GM23338 (cell line): ENCODE data around the gene TMEM114. TPM values are rescaled to one million over a fixed set of nuclear protein-coding genes. Genes with fewer than 3 reads are reported as not detected.

Source experiments
- ATAC-seq: fragments of 200-7000 bp; cut with Tn5 transposase; 3 replicates; pipeline ENCODE4 v1.9.1; 2020
- DNase-seq: peaks from one replicate; pipeline ENCODE4 v3.0.0-alpha.2; 2015; ENCODE audit warnings: low spot score
- H2AFZ ChIP-seq: fragments of 200-600 bp; sonication (generic); 2 replicates; pipeline ENCODE4 v1.8.0; 2016; ENCODE audit warnings: antibody characterized with exemption, mild to moderate bottlenecking, moderate library complexity
- H3F3A ChIP-seq: fragments of 200-600 bp; sonication (generic); replicated peaks from 2 replicates; pipeline ENCODE4 v1.8.0; 2017; ENCODE audit warnings: antibody characterized with exemption, mixed run types, low read depth
- H3K27ac ChIP-seq: fragments of 200-600 bp; sonication (generic); 2 replicates; pipeline ENCODE4 v1.6.1; 2016; ENCODE audit warnings: low read depth
- H3K27me3 ChIP-seq: fragments of 200-600 bp; sonication (generic); 2 replicates; pipeline ENCODE4 v1.8.0; 2016; ENCODE audit warnings: mild to moderate bottlenecking, mixed run types, moderate library complexity; ENCODE audit not compliant: insufficient read depth
- H3K36me3 ChIP-seq: fragments of 200-600 bp; sonication (generic); 2 replicates; pipeline ENCODE4 v1.8.0; 2016; ENCODE audit warnings: mild to moderate bottlenecking; ENCODE audit not compliant: insufficient read depth
- H3K4me1 ChIP-seq: fragments of 200-600 bp; sonication (generic); 2 replicates; pipeline ENCODE4 v1.8.0; 2016; ENCODE audit warnings: mild to moderate bottlenecking, moderate library complexity; ENCODE audit not compliant: insufficient read depth
- H3K4me2 ChIP-seq: fragments of 200-600 bp; sonication (generic); 2 replicates; pipeline ENCODE4 v1.7.1; 2017; ENCODE audit warnings: mixed run types
- H3K4me3 ChIP-seq: fragments of 200-600 bp; sonication (generic); 2 replicates; pipeline ENCODE4 v1.6.1; 2016; ENCODE audit warnings: mixed run types
- H3K79me2 ChIP-seq: fragments of 200-600 bp; sonication (generic); replicated peaks from 2 replicates; pipeline ENCODE4 v1.8.0; 2017; ENCODE audit warnings: mild to moderate bottlenecking; ENCODE audit not compliant: insufficient read depth
- H3K9me2 ChIP-seq: fragments of 200-600 bp; sonication (generic); 2 replicates; pipeline ENCODE4 v1.8.0; 2017; ENCODE audit not compliant: insufficient read depth
- H4K20me1 ChIP-seq: fragments of 200-600 bp; sonication (generic); replicated peaks from 2 replicates; pipeline ENCODE4 v1.8.0; 2017; ENCODE audit warnings: mild to moderate bottlenecking; ENCODE audit not compliant: insufficient read depth
- H3K27ac Mint-ChIP-seq: 2 replicates; pipeline ENCODE4 v1.8.0; 2020; ENCODE audit warnings: inconsistent platforms, mild to moderate bottlenecking, moderate library complexity, mixed read lengths
- H3K27me3 Mint-ChIP-seq: 3 replicates; pipeline ENCODE4 v1.8.0; 2022; ENCODE audit warnings: low read depth, mild to moderate bottlenecking, moderate library complexity, mixed read lengths, inconsistent platforms; ENCODE audit not compliant: insufficient read depth, poor library complexity
- H3K36me3 Mint-ChIP-seq: 3 replicates; pipeline ENCODE4 v1.8.0; 2021; ENCODE audit warnings: low read depth, mild to moderate bottlenecking, inconsistent platforms, moderate library complexity, mixed read lengths
- H3K4me1 Mint-ChIP-seq: 3 replicates; pipeline ENCODE4 v1.8.0; 2020; ENCODE audit warnings: mild to moderate bottlenecking, inconsistent platforms, mixed read lengths
- H3K4me3 Mint-ChIP-seq: 3 replicates; pipeline ENCODE4 v1.8.0; 2021; ENCODE audit warnings: moderate library complexity, mild to moderate bottlenecking, inconsistent platforms, mixed read lengths
- H3K9me3 Mint-ChIP-seq: 3 replicates; pipeline ENCODE4 v1.8.0; 2020; ENCODE audit warnings: moderate library complexity, mild to moderate bottlenecking, inconsistent platforms, mixed read lengths
- ETS1 ChIP-seq: IDR thresholded peaks from 2 replicates; pipeline ENCODE4 v1.6.1; 2016; ENCODE audit warnings: antibody characterized with exemption
- EZH2 ChIP-seq: fragments of 200-600 bp; sonication (generic); IDR thresholded peaks from one replicate; pipeline ENCODE4 v1.8.0; 2017; ENCODE audit warnings: antibody characterized with exemption, mild to moderate bottlenecking, low read depth; ENCODE audit not compliant: unreplicated experiment
- EZH2phosphoT487 ChIP-seq: fragments of 200-600 bp; sonication (generic); IDR thresholded peaks from one replicate; pipeline ENCODE4 v1.8.1; 2018; ENCODE audit warnings: antibody characterized with exemption; ENCODE audit not compliant: unreplicated experiment
- JUNB ChIP-seq: IDR thresholded peaks from one replicate; pipeline ENCODE4 v1.6.1; 2016; ENCODE audit warnings: antibody characterized with exemption; ENCODE audit not compliant: unreplicated experiment
- NANOG ChIP-seq: IDR thresholded peaks from 2 replicates; pipeline ENCODE4 v1.6.1; 2016; ENCODE audit warnings: antibody characterized with exemption, borderline replicate concordance
- POLR2AphosphoS5 ChIP-seq: IDR thresholded peaks from 2 replicates; pipeline ENCODE4 v1.6.1; 2016; ENCODE audit warnings: antibody characterized with exemption, low read depth
- REST ChIP-seq: IDR thresholded peaks from one replicate; pipeline ENCODE4 v1.6.1; 2018; ENCODE audit warnings: antibody characterized with exemption; ENCODE audit not compliant: unreplicated experiment
- ZNF114 ChIP-seq: fragments of 250-450 bp; sonication (Bioruptor Pico); IDR thresholded peaks from 2 replicates; pipeline ENCODE4 v1.5.0; 2020; ENCODE audit warnings: mild to moderate bottlenecking, moderate library complexity
- ZNF331 ChIP-seq: fragments of 250-450 bp; sonication (Bioruptor Pico); IDR thresholded peaks from 2 replicates; pipeline ENCODE4 v1.5.0; 2020; ENCODE audit warnings: low read depth, mild to moderate bottlenecking, moderate library complexity
- polyA plus RNA-seq: library from polyadenylated mRNA; unstranded; fragments of >200 nt; fragmentation: Nextera tagmentation; extraction: Ambion mirVana; gene quantifications from 2 replicates; pipeline ENCODE4 v1.2.1, GENCODE V29; 2016
- total RNA-seq: library from RNA; depleted of rRNA; stranded (reverse); fragments of >200 nt; shearing (Covaris generic); gene quantifications from 2 replicates; pipeline ENCODE4 v1.2.3, GENCODE V29; 2014
- TF ChIP-seq, protein P1 (sequence below): fragments of 250-450 bp; sonication (Bioruptor Pico); IDR thresholded peaks from 2 replicates; pipeline ENCODE4 v1.5.0; 2020; ENCODE audit warnings: mild to moderate bottlenecking, moderate library complexity

TMEM114 gene
- total and polyA plus RNA-seq, 2 experiments from 2014 or later: 0.47 to 0.52 TPM

DNA sequence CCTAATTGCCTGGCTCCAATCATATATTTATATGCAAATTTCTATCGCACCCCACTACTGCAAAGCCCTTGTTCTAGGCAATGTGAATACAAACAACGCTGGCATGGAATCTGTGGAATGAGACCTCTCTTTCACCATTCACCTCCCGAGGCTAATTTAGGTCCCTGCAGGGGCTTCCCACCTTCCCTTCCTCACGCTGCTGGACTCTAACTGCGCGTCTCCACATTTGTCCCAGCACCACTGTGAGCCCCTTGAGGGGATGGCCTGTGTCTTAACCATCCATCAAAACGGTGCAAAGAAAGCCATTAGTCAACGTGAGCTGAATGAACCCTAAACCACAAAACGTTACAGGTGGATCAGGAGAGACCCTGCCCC is 1.6 kb downstream of the TMEM114 start:
- DNase-seq (peak; percentile 87), ATAC-seq (peak; percentile 75)
- Histone ChIP-seq H3K27ac (no peak overlapping the region), H3K4me2 (peak overlapping the region; percentile 98), H3K4me3 (peak overlapping the region; percentile 84), H2AFZ (peak overlapping the region; percentile 97; the same call in 1 of the 2 replicates), H3F3A (no peaks in the 10 kb centered on the region), H3K4me1 (no peaks in the 10 kb centered on the region; the same call in 1 of the 2 replicates), H3K9me2 (peaks cover 11% of the 10 kb centered on the region; the same call in 1 of the 2 replicates), H3K27me3 (peaks cover 62% of the 10 kb centered on the region), H4K20me1 (no peaks in the 10 kb centered on the region), H3K79me2 (no peaks in the 10 kb centered on the region), H3K36me3 (no peaks in the 10 kb centered on the region)
- H3K27me3 Mint-ChIP-seq: peaks cover 20% of the 10 kb centered on the region
- peak overlapping the region; percentile 73 for H3K4me3 Mint-ChIP-seq
- peaks cover 11% of the 10 kb centered on the region for H3K4me1 Mint-ChIP-seq
- H3K27ac Mint-ChIP-seq: no peak overlapping the region
- TF ChIP-seq POLR2AphosphoS5 (peak; percentile 28; the same call in 1 of the 2 replicates), EZH2phosphoT487 (no peak), JUNB (no peak)
- peaks cover 5% of the 10 kb centered on the region; the same call in 2 of the 3 replicates for H3K9me3 Mint-ChIP-seq
- no peaks in the 10 kb centered on the region; the same call in 2 of the 3 replicates for H3K36me3 Mint-ChIP-seq

- Histone ChIP-seq H3K4me3 (no peak overlapping the region), H3K27me3 (peaks cover 51% of the 10 kb centered on the region), H4K20me1 (no peaks in the 10 kb centered on the region), H3K9me2 (peaks cover 7% of the 10 kb centered on the region; the same call in 1 of the 2 replicates), H3K36me3 (no peaks in the 10 kb centered on the region), H3K4me2 (no peak overlapping the region), H3F3A (no peaks in the 10 kb centered on the region), H3K27ac (no peak overlapping the region), H2AFZ (no peak overlapping the region), H3K79me2 (no peaks in the 10 kb centered on the region), H3K4me1 (no peaks in the 10 kb centered on the region; the same call in 1 of the 2 replicates)
- Mint-ChIP-seq H3K4me1 (peaks cover 12% of the 10 kb centered on the region), H3K27me3 (peaks cover 20% of the 10 kb centered on the region), H3K4me3 (no peak overlapping the region), H3K9me3 (peaks cover 5% of the 10 kb centered on the region; the same call in 2 of the 3 replicates), H3K36me3 (no peaks in the 10 kb centered on the region; the same call in 2 of the 3 replicates), H3K27ac (no peak overlapping the region)
- ATAC-seq (no peak), DNase-seq (no peak)
- TF ChIP-seq ZNF331 (CRISPR knock-in tag): no peak
- TF ChIP-seq, protein P1, sequence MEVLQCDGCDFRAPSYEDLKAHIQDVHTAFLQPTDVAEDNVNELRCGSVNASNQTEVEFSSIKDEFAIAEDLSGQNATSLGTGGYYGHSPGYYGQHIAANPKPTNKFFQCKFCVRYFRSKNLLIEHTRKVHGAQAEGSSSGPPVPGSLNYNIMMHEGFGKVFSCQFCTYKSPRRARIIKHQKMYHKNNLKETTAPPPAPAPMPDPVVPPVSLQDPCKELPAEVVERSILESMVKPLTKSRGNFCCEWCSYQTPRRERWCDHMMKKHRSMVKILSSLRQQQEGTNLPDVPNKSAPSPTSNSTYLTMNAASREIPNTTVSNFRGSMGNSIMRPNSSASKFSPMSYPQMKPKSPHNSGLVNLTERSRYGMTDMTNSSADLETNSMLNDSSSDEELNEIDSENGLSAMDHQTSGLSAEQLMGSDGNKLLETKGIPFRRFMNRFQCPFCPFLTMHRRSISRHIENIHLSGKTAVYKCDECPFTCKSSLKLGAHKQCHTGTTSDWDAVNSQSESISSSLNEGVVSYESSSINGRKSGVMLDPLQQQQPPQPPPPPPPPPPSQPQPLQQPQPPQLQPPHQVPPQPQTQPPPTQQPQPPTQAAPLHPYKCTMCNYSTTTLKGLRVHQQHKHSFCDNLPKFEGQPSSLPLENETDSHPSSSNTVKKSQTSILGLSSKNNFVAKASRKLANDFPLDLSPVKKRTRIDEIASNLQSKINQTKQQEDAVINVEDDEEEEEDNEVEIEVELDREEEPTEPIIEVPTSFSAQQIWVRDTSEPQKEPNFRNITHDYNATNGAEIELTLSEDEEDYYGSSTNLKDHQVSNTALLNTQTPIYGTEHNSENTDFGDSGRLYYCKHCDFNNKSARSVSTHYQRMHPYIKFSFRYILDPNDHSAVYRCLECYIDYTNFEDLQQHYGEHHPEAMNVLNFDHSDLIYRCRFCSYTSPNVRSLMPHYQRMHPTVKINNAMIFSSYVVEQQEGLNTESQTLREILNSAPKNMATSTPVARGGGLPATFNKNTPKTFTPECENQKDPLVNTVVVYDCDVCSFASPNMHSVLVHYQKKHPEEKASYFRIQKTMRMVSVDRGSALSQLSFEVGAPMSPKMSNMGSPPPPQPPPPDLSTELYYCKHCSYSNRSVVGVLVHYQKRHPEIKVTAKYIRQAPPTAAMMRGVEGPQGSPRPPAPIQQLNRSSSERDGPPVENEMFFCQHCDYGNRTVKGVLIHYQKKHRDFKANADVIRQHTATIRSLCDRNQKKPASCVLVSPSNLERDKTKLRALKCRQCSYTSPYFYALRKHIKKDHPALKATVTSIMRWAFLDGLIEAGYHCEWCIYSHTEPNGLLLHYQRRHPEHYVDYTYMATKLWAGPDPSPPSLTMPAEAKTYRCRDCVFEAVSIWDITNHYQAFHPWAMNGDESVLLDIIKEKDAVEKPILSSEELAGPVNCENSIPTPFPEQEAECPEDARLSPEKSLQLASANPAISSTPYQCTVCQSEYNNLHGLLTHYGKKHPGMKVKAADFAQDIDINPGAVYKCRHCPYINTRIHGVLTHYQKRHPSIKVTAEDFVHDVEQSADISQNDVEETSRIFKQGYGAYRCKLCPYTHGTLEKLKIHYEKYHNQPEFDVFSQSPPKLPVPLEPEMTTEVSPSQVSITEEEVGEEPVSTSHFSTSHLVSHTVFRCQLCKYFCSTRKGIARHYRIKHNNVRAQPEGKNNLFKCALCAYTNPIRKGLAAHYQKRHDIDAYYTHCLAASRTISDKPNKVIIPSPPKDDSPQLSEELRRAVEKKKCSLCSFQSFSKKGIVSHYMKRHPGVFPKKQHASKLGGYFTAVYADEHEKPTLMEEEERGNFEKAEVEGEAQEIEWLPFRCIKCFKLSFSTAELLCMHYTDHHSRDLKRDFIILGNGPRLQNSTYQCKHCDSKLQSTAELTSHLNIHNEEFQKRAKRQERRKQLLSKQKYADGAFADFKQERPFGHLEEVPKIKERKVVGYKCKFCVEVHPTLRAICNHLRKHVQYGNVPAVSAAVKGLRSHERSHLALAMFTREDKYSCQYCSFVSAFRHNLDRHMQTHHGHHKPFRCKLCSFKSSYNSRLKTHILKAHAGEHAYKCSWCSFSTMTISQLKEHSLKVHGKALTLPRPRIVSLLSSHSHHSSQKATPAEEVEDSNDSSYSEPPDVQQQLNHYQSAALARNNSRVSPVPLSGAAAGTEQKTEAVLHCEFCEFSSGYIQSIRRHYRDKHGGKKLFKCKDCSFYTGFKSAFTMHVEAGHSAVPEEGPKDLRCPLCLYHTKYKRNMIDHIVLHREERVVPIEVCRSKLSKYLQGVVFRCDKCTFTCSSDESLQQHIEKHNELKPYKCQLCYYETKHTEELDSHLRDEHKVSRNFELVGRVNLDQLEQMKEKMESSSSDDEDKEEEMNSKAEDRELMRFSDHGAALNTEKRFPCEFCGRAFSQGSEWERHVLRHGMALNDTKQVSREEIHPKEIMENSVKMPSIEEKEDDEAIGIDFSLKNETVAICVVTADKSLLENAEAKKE (CRISPR knock-in tag): no peak
- TF ChIP-seq POLR2AphosphoS5: no peak
- no peak for TF ChIP-seq ETS1
- TF ChIP-seq EZH2phosphoT487: no peak
- no peak for TF ChIP-seq REST
- TF ChIP-seq NANOG: no peak
- no peak for TF ChIP-seq EZH2
- no peak for TF ChIP-seq JUNB
- TF ChIP-seq ZNF114 (CRISPR knock-in tag): no peak
These were observed 3.2 kb downstream of the TMEM114 start for GRCh38 chr16:8587065-8587464.
